Hepatocyte (in vitro differentiated cells): Measurements from ENCODE around the gene RANBP1. TPM values are rescaled to one million over a fixed set of nuclear protein-coding genes. Genes with fewer than 3 reads are reported as not detected.

Experiments used
- DNase-seq: peaks from one replicate; pipeline ENCODE4 v3.0.0-alpha.2; 2016; ENCODE audit warnings: low spot score
- H2AFZ ChIP-seq: fragments of 200-600 bp; sonication (generic); 2 replicates; pipeline ENCODE4 v1.6.0; 2016; ENCODE audit warnings: antibody characterized with exemption, mild to moderate bottlenecking
- H3K27ac ChIP-seq: fragments of 200-600 bp; sonication (generic); 2 replicates; pipeline ENCODE4 v1.5.1; 2016; ENCODE audit warnings: mild to moderate bottlenecking
- H3K27me3 ChIP-seq: fragments of 200-600 bp; sonication (generic); 2 replicates; pipeline ENCODE4 v1.6.1; 2016
- H3K36me3 ChIP-seq: fragments of 200-600 bp; sonication (generic); replicated peaks from 2 replicates; pipeline ENCODE4 v1.5.1; 2016; ENCODE audit warnings: low read depth; ENCODE audit not compliant: insufficient read depth
- H3K4me1 ChIP-seq: fragments of 200-600 bp; sonication (generic); 2 replicates; pipeline ENCODE4 v1.5.1; 2016; ENCODE audit warnings: mild to moderate bottlenecking, moderate library complexity; ENCODE audit not compliant: insufficient read depth
- H3K4me2 ChIP-seq: fragments of 200-600 bp; sonication (generic); 2 replicates; pipeline ENCODE4 v1.6.0; 2016
- H3K4me3 ChIP-seq: fragments of 200-600 bp; sonication (generic); 2 replicates; pipeline ENCODE4 v1.5.1; 2016; ENCODE audit warnings: mild to moderate bottlenecking
- H3K79me2 ChIP-seq: fragments of 200-600 bp; sonication (generic); 2 replicates; pipeline ENCODE4 v1.6.0; 2017; ENCODE audit warnings: mild to moderate bottlenecking
- H3K9me2 ChIP-seq: fragments of 200-600 bp; sonication (generic); replicated peaks from 2 replicates; pipeline ENCODE4 v1.6.0; 2017; ENCODE audit warnings: mild to moderate bottlenecking; ENCODE audit not compliant: insufficient read depth
- H3K9me3 ChIP-seq: fragments of 200-600 bp; sonication (generic); 2 replicates; pipeline ENCODE4 v1.5.1; 2016; ENCODE audit warnings: low read depth, mild to moderate bottlenecking
- H4K20me1 ChIP-seq: fragments of 200-600 bp; sonication (generic); 2 replicates; pipeline ENCODE4 v1.6.0; 2016; ENCODE audit warnings: mild to moderate bottlenecking; ENCODE audit not compliant: insufficient read depth, poor library complexity, severe bottlenecking
- CTCF ChIP-seq: fragments of 200-600 bp; sonication (generic); IDR thresholded peaks from 2 replicates; pipeline ENCODE4 v1.5.1; 2016; ENCODE audit warnings: antibody characterized with exemption, mild to moderate bottlenecking; ENCODE audit not compliant: poor library complexity
- EZH2 ChIP-seq: fragments of 200-600 bp; sonication (generic); IDR thresholded peaks from 2 replicates; pipeline ENCODE4 v1.6.1; 2016; ENCODE audit warnings: antibody characterized with exemption, mild to moderate bottlenecking, borderline replicate concordance
- EZH2phosphoT487 ChIP-seq: fragments of 200-600 bp; sonication (generic); IDR thresholded peaks from one replicate; pipeline ENCODE4 v1.6.1; 2018; ENCODE audit warnings: antibody characterized with exemption, mild to moderate bottlenecking, low read depth, moderate library complexity; ENCODE audit not compliant: unreplicated experiment, severe bottlenecking
- WGBS: methylation state at CpG from one replicate; pipeline ENCODE4 v1.1.6; 2016; ENCODE audit warnings: low lambda C conversion rate; ENCODE audit errors: missing lambda C conversion rate; 5-methylcytosine and 5-hydroxymethylcytosine counted together
- polyA plus RNA-seq: library from polyadenylated mRNA; unstranded; fragments of >200 nt; fragmentation: Nextera tagmentation; extraction: Ambion mirVana; gene quantifications from 2 replicates; pipeline ENCODE4 v1.2.1, GENCODE V29; 2016
- total RNA-seq: library from RNA; depleted of rRNA; stranded (reverse); fragments of >200 nt; gene quantifications from 2 replicates; pipeline ENCODE4 v1.2.3, GENCODE V29; 2014

Gene RANBP1
- total and polyA plus RNA-seq, 2 experiments from 2014 or later, result 189 to 227 TPM

DNA sequence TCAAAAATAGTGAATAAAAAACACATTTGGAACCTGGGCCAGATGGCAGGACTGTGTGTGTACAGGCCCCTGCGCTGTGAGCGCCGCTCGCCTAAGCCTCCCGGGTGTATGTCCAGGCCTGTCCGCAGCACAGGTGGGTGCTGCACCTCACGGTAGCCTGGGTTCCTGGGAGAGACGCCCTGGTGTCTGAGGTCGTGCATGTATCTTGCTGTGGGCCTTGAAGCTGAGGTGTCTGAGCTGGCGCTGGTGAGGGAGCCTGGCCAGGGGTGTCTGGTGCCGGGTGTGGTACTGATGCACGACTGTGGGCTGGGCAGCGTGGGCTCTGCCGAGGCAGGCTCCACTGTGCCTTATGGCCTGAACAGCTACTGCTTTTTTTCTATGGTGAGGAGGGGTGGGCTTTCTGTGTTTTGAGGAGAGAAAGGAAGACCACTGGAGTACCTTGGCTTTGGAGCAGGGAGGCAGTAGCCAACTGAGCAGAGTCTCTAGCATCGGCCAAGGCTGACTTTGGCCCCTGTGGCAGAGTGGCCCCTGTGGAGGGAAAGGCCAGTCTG is 11.5 kb downstream of the RANBP1 start:
- H4K20me1 ChIP-seq, result peaks cover 3% of the 10 kb centered on the region
- no peaks in the 10 kb centered on the region for H3K27me3 ChIP-seq
- peaks cover 7% of the 10 kb centered on the region for H3K79me2 ChIP-seq
- DNase-seq, result no peak
- no peak overlapping the region for H3K4me3 ChIP-seq
- no peaks in the 10 kb centered on the region for H3K9me3 ChIP-seq
- TF ChIP-seq CTCF (no peak), EZH2 (no peak)
- no peak overlapping the region for H2AFZ ChIP-seq
- no peak overlapping the region for H3K27ac ChIP-seq
- no peaks in the 10 kb centered on the region for H3K9me2 ChIP-seq
- WGBS, result 95% methylated on average over 15 of the region's 15 CpGs
- no peaks in the 10 kb centered on the region for H3K36me3 ChIP-seq
- H3K4me2 ChIP-seq, result no peak overlapping the region
- peaks cover 1% of the 10 kb centered on the region for H3K4me1 ChIP-seq

DNA sequence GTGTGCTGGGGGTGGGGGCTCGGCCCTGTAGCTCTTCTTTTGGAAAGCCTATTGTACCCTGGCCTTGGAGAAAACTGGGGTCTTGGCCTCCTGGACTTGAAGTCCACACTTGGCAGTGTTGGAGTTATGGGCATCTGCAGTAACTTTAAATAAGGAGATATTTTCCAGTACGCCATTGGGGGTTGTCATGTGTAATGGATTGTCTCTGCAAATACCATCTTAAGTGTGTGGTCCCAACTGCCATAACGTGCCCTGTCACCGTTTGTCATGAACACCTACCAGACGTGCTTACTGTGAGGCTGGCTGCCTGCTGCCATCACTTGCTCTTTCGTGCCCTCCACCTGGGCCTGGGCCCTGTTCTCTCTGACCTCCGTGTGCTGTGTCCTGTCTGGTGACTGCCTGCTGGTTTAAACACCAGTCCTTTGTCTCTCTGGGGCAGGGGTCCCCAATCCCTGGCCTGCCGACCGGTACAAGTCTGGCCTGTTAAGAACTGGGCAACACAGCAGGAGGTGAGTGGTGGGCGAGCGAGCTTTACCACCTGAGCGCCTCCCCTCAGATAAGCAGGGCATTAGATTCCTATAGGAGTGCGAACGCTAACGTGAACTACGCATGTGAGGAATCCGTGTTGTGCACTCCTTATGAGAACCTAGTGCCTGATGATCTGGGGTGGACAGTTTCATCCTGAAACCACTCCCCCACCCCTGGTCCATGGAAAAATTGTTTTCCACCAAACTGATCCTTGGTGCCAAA is 12.1 kb downstream of the RANBP1 start:
- peaks cover 13% of the 10 kb centered on the region for H3K79me2 ChIP-seq
- H4K20me1 ChIP-seq, result peaks cover 8% of the 10 kb centered on the region
- H3K9me2 ChIP-seq, result no peaks in the 10 kb centered on the region
- no peak overlapping the region for H2AFZ ChIP-seq
- no peaks in the 10 kb centered on the region for H3K27me3 ChIP-seq
- no peaks in the 10 kb centered on the region for H3K36me3 ChIP-seq
- H3K4me3 ChIP-seq, result no peak overlapping the region
- no peak for DNase-seq
- 87% methylated on average over 17 of the region's 17 CpGs for WGBS
- H3K4me1 ChIP-seq, result peaks cover 8% of the 10 kb centered on the region
- TF ChIP-seq CTCF (no peak), EZH2 (no peak), EZH2phosphoT487 (no peak)
- H3K27ac ChIP-seq, result no peak overlapping the region
- H3K9me3 ChIP-seq, result no peaks in the 10 kb centered on the region
- no peak overlapping the region for H3K4me2 ChIP-seq

- peaks cover 11% of the 10 kb centered on the region for H3K4me1 ChIP-seq
- no peak for DNase-seq
- H3K4me3 ChIP-seq, result no peak overlapping the region
- peaks cover 18% of the 10 kb centered on the region for H3K79me2 ChIP-seq
- H3K27ac ChIP-seq, result no peak overlapping the region
- H3K36me3 ChIP-seq, result no peaks in the 10 kb centered on the region
- H3K27me3 ChIP-seq, result no peaks in the 10 kb centered on the region
- 80% methylated on average over 2 of the region's 2 CpGs for WGBS
- peaks cover 11% of the 10 kb centered on the region for H4K20me1 ChIP-seq
- no peaks in the 10 kb centered on the region for H3K9me3 ChIP-seq
- H3K9me2 ChIP-seq, result no peaks in the 10 kb centered on the region
- no peak overlapping the region for H3K4me2 ChIP-seq
- TF ChIP-seq EZH2, result no peak
- no peak for TF ChIP-seq CTCF
- no peak for TF ChIP-seq EZH2phosphoT487
- no peak overlapping the region for H2AFZ ChIP-seq
Observed at GRCh38 chr22:20128619-20128901, 12.7 kb downstream of the RANBP1 start.
